AG20443 (cell line): ENCODE results near the gene TBC1D22A.

ENCODE experiments used
- DNase-seq: peaks from one replicate; pipeline ENCODE4 v3.0.0; 2012; ENCODE audit warnings: low spot score, mixed read lengths

The TBC1D22A gene

GRCh38 chr22:47013861-47014635 lies 251.6 kb downstream of the TBC1D22A start:
- DNase-seq: no peak

DNA sequence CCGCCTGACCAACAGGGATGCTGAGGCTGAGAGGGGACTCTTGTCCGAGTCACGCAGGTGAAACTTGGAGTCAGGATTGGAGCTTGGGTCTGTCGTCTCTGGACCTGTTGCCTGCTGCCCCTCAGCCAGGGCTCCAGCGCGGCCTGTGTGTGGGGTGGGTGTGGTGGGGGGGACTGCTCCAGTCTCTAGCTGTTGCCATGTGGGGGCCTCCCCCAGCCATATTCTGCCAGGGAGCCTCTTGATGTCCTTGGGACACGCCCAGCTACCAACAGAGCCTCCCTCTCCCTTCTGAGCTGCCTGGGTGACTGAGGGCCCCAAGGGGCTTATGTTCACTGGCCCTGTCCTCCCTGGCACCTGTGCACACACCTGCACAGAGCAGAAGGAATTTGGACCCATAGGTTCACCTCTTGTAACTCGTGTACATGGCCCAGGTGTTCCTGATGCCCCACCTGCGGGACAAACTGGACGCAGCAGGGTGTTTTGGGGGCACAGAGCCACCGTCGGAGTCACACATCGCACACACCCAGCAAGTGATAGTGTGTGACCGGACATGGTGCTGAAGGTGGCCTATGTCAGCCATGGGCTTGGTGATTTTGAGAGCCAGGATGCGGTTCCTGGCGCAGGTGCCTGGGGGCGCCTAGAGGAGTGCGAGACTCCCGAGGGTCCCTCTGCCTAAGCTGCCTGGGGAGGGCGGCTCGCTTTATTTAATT lies 252.3 kb downstream of the TBC1D22A start:
- no peak for DNase-seq

GRCh38 chr22:47015589-47016178 lies 253.2 kb downstream of the TBC1D22A start:
- DNase-seq: no peak

DNA sequence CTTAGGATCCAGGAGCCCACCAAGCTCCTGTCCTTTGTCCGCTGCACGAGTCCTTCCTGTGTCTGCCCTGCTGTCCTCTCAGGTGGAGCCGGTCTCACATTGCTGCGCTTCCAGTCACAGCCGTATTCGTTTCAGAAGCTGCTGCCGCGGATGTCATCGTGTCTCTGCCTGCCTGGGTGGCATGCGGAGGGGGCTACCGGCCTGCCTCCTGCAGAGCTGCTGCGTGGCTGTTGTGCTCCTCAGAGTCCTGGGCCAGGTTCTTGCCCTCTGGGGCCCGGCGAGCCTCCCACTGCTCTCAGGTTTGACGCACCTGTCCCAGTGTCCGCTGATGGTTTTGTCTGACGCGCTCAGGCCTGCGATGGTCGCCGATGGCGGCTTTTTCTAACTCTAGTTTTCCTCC lies 254.2 kb downstream of the TBC1D22A start:
- no peak for DNase-seq

- DNase-seq: no peak
These were observed 254.8 kb downstream of the TBC1D22A start for GRCh38 chr22:47017245-47017644.

DNA sequence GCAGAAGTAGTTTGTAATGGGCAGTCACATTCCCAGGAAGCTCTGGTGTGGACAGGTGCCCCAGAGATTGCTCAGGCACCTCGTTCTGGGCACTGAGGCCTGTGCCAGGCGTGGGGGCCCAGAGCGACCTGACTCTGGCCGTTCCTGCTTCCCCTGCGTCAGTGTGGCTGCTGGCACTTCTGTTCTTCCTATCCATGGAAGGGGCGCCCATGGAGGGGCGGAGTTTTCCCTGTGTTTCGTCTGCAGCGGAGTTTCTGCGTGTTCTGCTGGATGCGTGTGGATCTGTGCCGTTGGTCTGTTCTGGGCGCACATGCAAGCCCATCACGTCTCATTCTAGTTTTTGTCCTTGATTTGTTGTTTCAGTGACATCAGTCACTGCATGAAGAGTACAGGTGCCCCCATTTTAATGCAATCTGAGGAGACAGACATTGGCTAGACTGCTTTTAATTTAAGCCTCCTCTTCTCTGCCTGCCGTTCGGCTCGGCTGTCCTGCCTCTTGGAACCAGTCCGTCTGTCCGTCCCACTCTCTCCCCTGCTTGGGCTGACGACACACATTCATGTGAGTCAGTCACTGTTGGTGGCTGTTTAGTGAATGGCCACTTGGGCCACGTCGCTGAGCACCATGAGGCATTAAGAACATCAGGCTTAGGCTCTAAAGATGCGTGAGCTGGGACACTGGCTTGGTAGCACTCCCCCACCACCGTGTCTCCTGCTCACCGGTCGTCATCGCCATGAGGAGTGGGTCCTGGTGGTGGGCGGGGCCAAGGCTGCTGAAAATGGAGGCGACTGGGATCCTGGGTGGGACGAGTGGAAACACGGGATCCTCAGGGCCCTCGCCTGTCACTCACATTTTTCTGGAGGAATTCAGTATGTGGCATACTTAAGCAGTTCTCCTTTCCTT lies 255.8 kb downstream of the TBC1D22A start:
- no peak for DNase-seq

DNA sequence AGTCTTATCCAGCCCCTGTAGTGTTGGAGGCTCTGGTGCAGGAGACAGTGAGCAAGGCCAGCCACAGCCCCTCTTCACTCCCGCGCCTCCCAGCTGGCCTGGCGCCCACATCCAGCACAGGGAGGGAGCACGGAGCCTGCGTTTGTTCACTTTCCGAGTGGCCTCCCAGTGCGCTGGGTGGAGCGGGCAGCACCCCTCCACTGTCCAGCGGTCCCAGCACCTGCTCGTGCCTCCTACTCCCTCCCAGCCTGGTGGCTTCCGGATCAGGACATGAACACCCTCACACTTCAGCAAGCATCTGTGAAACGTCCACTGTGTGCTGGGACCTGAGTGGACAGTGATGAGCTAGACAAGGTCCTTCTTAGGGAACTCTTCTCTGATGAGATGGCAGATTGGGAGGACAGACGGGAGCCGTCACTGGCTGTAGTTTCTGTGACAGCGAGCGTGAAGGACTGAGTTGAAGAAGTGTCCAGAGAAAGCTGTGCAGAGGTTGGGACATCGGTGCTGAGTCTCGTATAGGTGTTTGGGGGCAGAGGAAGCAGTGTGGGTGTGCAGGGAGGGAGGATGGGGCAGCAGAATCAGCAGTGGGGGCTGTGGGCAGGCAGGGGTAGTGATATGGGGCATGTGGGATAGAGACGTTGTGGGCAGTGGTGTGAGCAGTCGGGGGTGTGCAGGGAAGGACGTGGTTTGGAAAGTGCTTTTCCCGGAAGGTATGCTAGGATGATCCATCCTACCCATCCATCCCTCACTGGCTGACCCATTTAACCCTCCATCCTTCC lies 256.8 kb downstream of the TBC1D22A start:
- no peak for DNase-seq

GRCh38 chr22:47020166-47020565 lies 257.7 kb downstream of the TBC1D22A start:
- DNase-seq: no peak

- no peak for DNase-seq
These were observed 259.1 kb downstream of the TBC1D22A start for GRCh38 chr22:47021371-47022074.

DNA sequence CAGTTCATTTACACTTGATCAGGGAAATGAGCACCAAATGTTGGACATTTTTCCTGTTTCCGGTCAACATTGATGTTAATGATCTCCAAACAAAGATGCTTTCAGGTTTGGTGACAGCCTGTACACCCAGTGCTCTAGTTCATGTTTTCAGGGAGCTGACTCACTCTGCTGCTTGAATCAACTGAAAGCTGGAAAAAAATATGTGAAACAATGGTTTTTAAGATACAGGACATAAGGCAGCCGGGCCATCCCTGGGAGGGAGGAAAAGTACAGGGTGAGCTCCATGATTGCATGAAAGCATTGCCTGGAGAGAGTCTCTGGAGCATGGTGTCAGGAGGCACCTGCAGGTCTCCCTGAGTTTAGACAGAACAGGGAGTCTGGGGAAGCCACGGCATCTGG lies 259.6 kb downstream of the TBC1D22A start:
- no peak for DNase-seq

DNA sequence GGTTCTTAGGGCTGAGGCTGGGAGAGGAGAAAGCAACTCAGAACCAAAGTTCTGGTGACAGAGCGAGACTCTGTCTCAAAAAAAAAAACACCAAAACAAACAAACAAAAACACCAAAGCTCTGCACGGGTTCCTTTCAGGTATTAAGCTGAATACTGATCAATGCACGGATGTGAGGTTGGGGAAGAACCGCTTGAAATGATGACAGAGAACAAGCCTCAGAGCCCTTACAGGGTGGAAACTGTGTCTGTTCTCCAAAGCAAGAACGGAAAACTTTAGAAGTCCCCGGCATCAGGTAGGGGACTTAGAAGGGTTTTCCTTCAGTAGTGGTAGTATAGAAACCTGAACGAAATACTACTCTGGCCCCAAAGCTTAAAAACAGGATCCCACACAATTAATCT lies 260.0 kb downstream of the TBC1D22A start:
- no peak for DNase-seq

DNA sequence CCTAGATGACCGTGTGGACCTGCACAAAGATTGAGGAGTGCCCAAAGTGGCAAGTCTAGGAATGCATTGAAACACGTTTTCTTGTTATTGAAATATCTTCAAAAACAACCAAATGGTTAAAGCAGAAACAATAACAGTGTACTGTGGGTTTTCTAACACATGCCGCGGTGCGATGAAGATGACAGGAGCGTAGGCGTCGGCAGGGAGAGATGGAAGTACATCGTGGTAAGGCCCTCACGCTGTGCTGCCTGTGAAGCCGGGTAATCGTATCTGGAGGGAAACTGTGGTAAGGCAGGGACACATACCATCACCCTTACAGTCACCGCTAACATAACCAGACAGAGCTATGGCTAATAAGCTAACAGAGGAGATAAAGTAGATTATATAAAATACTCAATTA lies 261.4 kb downstream of the TBC1D22A start:
- DNase-seq: no peak

DNA sequence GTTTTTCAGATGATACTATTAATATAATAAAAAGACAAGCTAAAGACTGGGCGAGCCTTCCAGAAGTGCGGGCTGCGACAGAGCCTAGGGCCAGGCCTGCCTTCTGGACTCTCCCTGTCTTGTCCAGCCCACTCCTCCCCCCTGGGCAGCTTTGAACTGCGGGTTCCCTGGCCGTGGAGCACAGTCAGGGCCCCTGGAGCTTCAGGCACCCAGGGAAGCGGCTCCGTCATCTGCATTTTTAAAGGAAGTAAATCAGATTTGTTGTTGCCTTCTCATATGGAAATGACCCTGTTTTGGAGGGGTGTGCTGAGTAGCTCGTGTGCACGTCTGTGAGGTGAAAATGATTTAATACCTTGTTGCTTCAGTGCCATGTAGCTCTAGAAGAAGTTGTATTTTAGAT lies 265.3 kb downstream of the TBC1D22A start:
- DNase-seq: no peak

- no peak for DNase-seq
These were observed 267.0 kb downstream of the TBC1D22A start for GRCh38 chr22:47029244-47030074.

DNA sequence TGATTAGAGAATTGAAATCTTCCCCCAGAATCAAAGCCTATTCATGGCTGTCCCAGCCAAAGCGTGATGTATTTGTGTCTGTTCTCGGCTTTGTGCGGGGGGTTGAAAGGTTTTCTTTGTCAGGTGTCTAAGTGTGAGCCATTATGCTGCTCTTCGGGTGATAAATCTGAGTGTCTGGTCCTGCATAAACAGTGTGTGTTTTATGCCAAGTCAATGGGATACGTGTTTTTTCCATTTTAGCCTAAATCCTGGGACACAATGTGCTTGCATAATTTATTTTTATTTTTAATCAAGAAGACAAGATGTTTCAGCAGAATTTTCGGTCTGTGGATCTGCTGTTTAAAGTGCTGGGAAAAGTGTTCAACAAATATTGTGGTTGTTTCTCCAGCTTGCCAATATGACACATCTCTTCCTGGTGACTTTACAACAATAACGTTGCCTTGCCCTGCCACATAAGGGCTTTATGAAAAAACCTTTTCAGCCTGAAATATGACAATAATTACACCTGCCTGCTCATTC lies 267.8 kb downstream of the TBC1D22A start:
- peak; percentile 60 for DNase-seq

DNA sequence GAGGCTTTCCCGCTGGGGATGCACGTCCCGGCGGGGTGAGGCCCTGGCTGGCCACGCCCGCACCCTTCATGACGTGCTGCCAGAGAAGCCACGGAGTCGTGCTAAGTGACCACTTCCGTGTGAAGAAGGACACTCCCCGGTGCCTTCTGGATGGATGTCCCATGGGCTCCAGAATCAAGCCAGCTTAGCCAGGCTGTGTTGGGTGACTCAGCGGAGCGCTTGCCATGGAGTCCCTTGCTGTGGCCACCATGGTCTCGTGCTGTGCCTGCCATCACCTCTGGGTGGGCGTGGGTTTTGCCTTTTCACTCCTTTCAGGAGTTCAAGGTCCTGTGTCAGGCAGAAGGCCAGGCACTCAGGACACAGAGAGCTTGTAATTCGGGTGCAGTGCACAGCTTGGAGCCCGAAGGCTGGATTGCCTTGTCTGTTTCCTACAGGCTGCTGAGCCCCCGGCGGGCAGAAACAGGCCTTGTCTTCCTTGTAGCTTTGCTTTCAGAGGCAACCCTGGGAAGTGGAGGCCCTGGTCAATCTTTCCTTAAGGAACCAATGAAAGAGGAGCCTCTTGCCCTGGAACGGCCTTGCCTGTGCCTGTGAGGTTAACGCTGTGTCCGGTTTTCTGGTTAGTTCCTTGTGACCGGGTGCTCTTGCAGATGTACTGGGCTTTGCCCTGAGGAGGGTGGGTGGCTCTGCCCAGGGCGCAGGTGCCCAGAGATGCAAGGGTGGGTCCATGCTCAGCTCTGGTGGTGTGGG lies 268.6 kb downstream of the TBC1D22A start:
- DNase-seq: peak; percentile 93

DNA sequence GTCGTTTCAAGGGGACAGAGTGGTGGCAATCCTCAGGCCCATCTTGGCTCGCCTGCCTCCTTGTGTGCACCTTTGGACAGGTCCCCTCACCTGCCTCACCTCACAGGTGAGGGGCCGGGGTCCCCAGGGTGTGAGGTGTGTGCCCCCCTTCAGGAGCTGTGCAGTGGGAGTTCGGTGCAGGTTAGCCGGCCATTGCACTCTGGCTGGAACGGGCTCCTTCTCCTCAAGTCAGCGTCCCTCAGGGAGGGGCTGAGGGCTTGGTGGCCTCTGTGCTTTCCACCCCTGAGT lies 269.1 kb downstream of the TBC1D22A start:
- DNase-seq: no peak

DNA sequence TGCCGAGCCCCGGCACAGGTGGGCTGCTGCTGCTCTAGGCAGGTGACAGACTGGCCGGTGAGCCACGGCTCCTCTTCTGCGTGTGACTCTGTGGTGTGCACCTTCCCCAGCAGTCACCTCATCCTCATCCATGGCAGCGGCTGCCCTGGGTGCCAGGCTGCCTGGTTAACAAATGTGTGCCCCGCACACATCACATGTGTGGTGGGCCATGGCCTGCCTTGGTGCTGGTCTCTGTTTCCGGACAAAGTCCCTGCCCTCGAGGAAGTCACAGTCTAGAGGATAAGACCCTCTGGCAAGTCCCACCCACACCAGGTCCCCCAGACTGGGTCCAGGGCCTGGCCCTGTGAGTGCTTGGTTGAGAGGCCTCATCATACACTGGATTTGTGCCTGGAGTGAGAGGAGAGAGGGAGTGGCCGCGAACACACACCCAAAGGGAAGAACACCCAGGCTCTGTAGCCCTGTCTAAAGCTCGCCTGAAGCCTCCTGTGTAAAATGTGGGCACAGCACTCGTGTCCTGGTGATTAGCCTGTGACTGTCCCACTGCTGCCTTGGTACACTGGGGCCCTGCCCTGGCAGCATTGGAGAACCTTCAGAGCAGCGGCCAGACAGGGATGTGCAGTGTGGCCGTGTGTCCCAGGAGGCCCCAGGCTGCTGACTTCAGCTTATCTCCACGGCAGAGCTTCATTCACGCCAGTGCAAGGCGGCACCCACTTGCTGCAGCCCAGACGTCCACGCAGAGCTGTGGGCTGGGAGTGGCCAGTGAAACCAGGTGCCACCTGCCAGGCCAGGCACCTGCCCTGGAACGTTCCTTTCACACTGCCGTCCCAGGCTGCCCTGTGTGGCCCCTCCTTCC lies 269.9 kb downstream of the TBC1D22A start:
- DNase-seq: no peak
